SK-N-MC (cell line): ENCODE data around the gene NTN5.
"Not testable (repeated sequence)": the region's sequence is repeated elsewhere in the genome, so short reads cannot be mapped to it uniquely, and the experiment has no call there.

Source experiments
- EZH2 ChIP-seq: fragments of 200-600 bp; sonication (generic); IDR thresholded peaks from one replicate; pipeline ENCODE4 v1.6.1; 2017; ENCODE audit warnings: antibody characterized with exemption
- FOXP2 ChIP-seq: optimal IDR thresholded peaks from 2 replicates; pipeline ENCODE3; 2011; ENCODE audit warnings: mild to moderate bottlenecking, moderate library complexity; ENCODE audit not compliant: insufficient read depth; ENCODE audit errors: extremely low read length, control extremely low read depth
- POLR2AphosphoS5 ChIP-seq: IDR thresholded peaks from 2 replicates; pipeline ENCODE4 v1.6.1; 2012; ENCODE audit warnings: mild to moderate bottlenecking, low read depth, low read length, borderline replicate concordance

DNA sequence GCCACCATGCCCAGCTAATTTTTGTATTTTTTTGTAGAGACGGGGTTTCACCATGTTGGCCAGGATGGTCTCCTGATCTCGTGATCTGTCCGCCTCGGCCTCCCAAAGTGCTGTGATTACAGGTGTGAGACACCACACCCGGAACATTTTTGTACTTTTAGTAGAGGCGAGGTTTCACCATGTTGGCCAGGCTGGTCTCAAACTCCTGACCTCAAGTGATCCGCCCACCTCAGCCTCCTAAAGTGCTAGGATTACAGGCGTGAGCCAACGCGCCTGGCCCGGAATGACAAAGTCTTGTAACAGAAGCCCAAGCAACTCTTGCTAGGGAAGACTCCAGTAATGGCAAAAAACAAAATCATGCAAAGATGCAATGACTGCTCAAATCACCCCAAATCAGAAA is 40.5 kb downstream of the NTN5 start:
- not testable (repeated sequence) for TF ChIP-seq EZH2, POLR2AphosphoS5, FOXP2
